ENCODE measurements around the gene UACA. TPM values are rescaled to one million over a fixed set of nuclear protein-coding genes. Genes with fewer than 3 reads are reported as not detected.
A peak's percentile ranks its signal among the peaks of the same experiment; 100 is the strongest.

UACA gene
- total RNA-seq, 4 donors from 2014 or later = 35.9 to 78.9 (median 50.5) TPM

GRCh38 chr15:70726753-70727152, 36.6 kb downstream of the UACA start:
- Histone ChIP-seq H3K9me3 (no peaks in the 10 kb centered on the region), H3K4me3 (no peak overlapping the region), H3K27me3 (no peaks in the 10 kb centered on the region), H3K27ac (no peak overlapping the region), H3K4me1 (peaks cover 0 to 24% (median 3%) of the 10 kb centered on the region in 3 donors), H3K36me3 (no peaks in the 10 kb centered on the region)
- TF ChIP-seq EP300 (IDR thresholded peaks at IDR 0.05) (no peak), CTCF (IDR thresholded peaks at IDR 0.05) (no peak), POLR2A (IDR thresholded peaks at IDR 0.05) (no peak)
- ATAC-seq = no peak
- WGBS, 2 donors (ENCODE audit: low coverage in 1 of 2) = 43 to 60% methylated on average over 1 of the region's 1 CpG

- 88 to 90% methylated on average over 2 of the region's 2 CpGs for WGBS, 2 donors (ENCODE audit: low coverage in 1 of 2)
- no peak overlapping the region for H3K27ac ChIP-seq
- H3K4me3 ChIP-seq = no peak overlapping the region
- ATAC-seq = no peak
- H3K36me3 ChIP-seq = no peaks in the 10 kb centered on the region
- no peak for TF ChIP-seq POLR2AphosphoS5 (IDR thresholded peaks at IDR 0.05)
- H3K9me3 ChIP-seq = no peaks in the 10 kb centered on the region
- no peaks in the 10 kb centered on the region for H3K27me3 ChIP-seq
- peaks cover 0 to 38% (median 3%) of the 10 kb centered on the region in 3 donors for H3K4me1 ChIP-seq
These were observed 39.4 kb downstream of the UACA start for GRCh38 chr15:70723927-70724326.

GRCh38 chr15:70723122-70723422, 40.3 kb downstream of the UACA start:
- Histone ChIP-seq H3K27ac (no peak overlapping the region), H3K4me1 (peaks cover 0 to 47% (median 3%) of the 10 kb centered on the region in 3 donors), H3K27me3 (no peaks in the 10 kb centered on the region), H3K9me3 (no peaks in the 10 kb centered on the region), H3K4me3 (no peak overlapping the region), H3K36me3 (no peaks in the 10 kb centered on the region)
- WGBS, 2 donors (ENCODE audit: low coverage in 1 of 2) = 79 to 91% methylated on average over 3 to 5 of the region's 5 CpGs
- TF ChIP-seq EP300 (IDR thresholded peaks at IDR 0.05) (no peak), POLR2A (IDR thresholded peaks at IDR 0.05) (no peak), POLR2AphosphoS5 (IDR thresholded peaks at IDR 0.05) (no peak), CTCF (IDR thresholded peaks at IDR 0.05) (no peak)
- no peak for ATAC-seq

DNA sequence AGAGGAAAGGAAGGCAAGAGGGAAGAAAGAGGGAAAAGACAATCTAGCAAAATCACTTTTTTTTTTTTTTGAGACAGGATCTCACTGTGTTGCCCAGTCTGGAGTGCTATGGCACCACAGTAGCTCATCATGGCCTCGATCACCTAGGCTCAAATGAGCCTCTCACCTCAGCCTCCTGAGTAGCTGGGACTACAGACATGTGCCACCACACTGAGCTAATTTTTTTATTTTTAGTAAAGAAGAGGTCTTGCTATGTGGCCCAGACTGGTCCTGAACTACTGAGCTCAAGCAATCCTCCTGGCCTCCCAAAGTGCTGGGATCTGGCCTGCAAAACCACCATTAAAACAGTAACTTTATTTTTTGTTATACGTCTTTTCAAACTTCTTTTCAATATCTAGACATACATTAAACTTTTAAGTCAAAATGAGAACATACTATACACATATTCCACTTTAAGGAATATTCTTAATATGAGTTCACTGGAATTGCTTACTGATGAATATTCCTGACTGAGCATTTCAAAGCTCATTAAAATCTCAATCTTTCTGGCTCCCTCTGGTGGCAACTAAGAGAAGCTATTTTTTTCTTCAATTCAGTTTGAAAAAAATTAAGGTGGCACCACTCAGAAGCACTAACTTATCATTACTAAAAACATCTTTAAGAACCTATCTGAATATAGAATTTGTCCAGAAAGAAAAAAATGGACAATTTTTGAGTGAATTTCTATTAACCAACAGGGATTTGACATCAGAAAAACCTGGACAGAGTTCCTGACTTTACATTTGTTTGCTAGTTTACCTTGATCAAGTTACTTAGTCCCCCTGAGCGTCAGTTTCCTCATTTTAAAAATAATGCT, 40.9 kb downstream of the UACA start:
- Histone ChIP-seq H3K27ac (no peak overlapping the region), H3K9me3 (no peaks in the 10 kb centered on the region), H3K36me3 (no peaks in the 10 kb centered on the region), H3K4me1 (peaks cover 0 to 52% (median 6%) of the 10 kb centered on the region in 3 donors), H3K4me3 (no peak overlapping the region), H3K27me3 (no peaks in the 10 kb centered on the region)
- peak; percentile 41 for ATAC-seq
- TF ChIP-seq POLR2A (IDR thresholded peaks at IDR 0.05) = no peak
- TF ChIP-seq CTCF (IDR thresholded peaks at IDR 0.05) = peak; percentile 74 to 84 (median 80)
- 71 to 73% methylated on average over 3 of the region's 3 CpGs for WGBS, 2 donors (ENCODE audit: low coverage in 1 of 2)

DNA sequence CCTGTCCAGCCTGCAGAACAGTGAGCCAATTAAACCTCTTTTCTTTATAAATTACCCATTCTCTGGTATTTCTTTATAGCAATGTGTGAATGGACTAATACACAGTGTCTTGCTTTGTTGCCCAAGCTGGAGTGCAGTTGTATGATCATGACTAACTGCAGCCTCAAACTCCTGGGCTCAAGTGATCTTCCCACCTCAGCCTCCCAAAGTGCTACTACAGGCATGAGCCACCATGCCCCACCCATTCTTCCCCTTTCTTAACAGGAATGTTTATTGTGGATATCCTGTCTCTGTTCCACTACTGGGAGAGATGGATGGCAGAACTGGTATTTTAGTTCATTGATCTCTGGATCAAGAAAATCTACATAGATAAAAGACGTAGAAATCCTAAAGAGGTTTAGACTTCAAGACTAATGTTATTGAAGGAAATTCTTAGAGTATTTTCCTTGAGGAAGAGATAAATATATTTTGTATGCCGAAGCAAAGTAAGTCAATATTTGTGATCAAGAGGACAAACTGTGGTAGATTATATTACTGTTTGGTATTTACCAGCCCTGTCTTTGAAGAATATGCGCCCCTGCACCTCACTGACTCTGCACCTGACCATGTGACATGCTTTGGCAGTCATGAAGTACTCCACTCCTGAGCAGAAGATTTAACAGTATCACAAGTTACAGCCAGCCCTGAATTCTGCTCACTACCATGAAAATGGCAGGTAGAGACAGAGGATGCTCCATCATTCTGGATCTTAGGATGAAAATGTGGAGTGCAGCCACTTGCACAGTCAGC, 42.9 kb downstream of the UACA start:
- 71 to 90% methylated on average over 2 to 3 of the region's 3 CpGs for WGBS, 2 donors (ENCODE audit: low coverage in 1 of 2)
- Histone ChIP-seq H3K4me1 (peaks cover 0 to 61% (median 14%) of the 10 kb centered on the region in 3 donors), H3K27ac (peak overlapping the region in 2 of 4 donors; percentile 31 to 72), H3K9me3 (no peaks in the 10 kb centered on the region), H3K27me3 (no peaks in the 10 kb centered on the region), H3K36me3 (no peaks in the 10 kb centered on the region), H3K4me3 (no peak overlapping the region)
- ATAC-seq = no peak
- no peak for TF ChIP-seq POLR2A (IDR thresholded peaks at IDR 0.05)
- TF ChIP-seq EP300 (IDR thresholded peaks at IDR 0.05) = no peak
- TF ChIP-seq POLR2AphosphoS5 (IDR thresholded peaks at IDR 0.05) = no peak
- TF ChIP-seq CTCF (IDR thresholded peaks at IDR 0.05) = no peak
